Liver (tissue), 3 donors: ENCODE results near the gene NTM.

Experiments used
- ATF3 ChIP-seq: IDR thresholded peaks from 2 replicates; pipeline ENCODE4 v1.6.1; 2016; ENCODE audit warnings: antibody characterized with exemption
- CTCF ChIP-seq: fragments of 150-350 bp; IDR thresholded peaks from 2 replicates; pipeline ENCODE4 v1.5.1; 2017; ENCODE audit warnings: improper control_type of control experiment, low read depth, low read length; ENCODE audit not compliant: missing input control
- EGR1 ChIP-seq, 2 donors: IDR thresholded peaks; 2 replicates each; pipeline ENCODE4 v1.6.1; 2016 to 2018; ENCODE audit warnings: antibody characterized with exemption in 2 of 2, low read depth in 2 of 2
- GABPA ChIP-seq, 2 donors: IDR thresholded peaks in 1 of 2; conservative IDR thresholded peaks in 1 of 2; 2 replicates each; pipeline ENCODE4 v1.6.1; 2016; ENCODE audit warnings: antibody characterized with exemption in 2 of 2, mild to moderate bottlenecking in 1 of 2, moderate library complexity in 1 of 2
- JUND ChIP-seq, 2 donors: IDR thresholded peaks; 2 replicates each; pipeline ENCODE4 v1.6.1; 2016; ENCODE audit warnings: antibody characterized with exemption in 2 of 2
- MAX ChIP-seq: IDR thresholded peaks from 2 replicates; pipeline ENCODE4 v1.6.1; 2016; ENCODE audit warnings: antibody characterized with exemption
- NR2F2 ChIP-seq: IDR thresholded peaks from 2 replicates; pipeline ENCODE4 v1.6.1; 2016; ENCODE audit warnings: antibody characterized with exemption
- RAD21 ChIP-seq, 2 donors: IDR thresholded peaks; 2 replicates each; pipeline ENCODE4 v1.6.1; 2016; ENCODE audit warnings: antibody characterized with exemption in 2 of 2, mild to moderate bottlenecking in 2 of 2
- REST ChIP-seq: IDR thresholded peaks from 2 replicates; pipeline ENCODE4 v1.6.1; 2016; ENCODE audit warnings: antibody characterized with exemption, mild to moderate bottlenecking
- TAF1 ChIP-seq: conservative IDR thresholded peaks from 2 replicates; pipeline ENCODE4 v1.6.1; 2016; ENCODE audit warnings: antibody characterized with exemption, mild to moderate bottlenecking
- YY1 ChIP-seq: IDR thresholded peaks from 2 replicates; pipeline ENCODE4 v1.6.1; 2016; ENCODE audit warnings: antibody characterized with exemption, mild to moderate bottlenecking
- ZBTB33 ChIP-seq: IDR thresholded peaks from 2 replicates; pipeline ENCODE4 v1.6.1; 2016; ENCODE audit warnings: antibody characterized with exemption
- donor health status: healthy.
- donor health status: healthy.

- no peak for TF ChIP-seq CTCF
- TF ChIP-seq YY1 = no peak
- no peak for TF ChIP-seq MAX
- no peak for TF ChIP-seq GABPA (IDR thresholded peaks at IDR 0.05 in 1 of 2, conservative IDR thresholded peaks at IDR 0.05 in 1 of 2)
- TF ChIP-seq RAD21 (IDR thresholded peaks at IDR 0.05) = no peak
- TF ChIP-seq TAF1 = no peak
- no peak for TF ChIP-seq ZBTB33
- no peak for TF ChIP-seq NR2F2
- TF ChIP-seq REST = no peak
- TF ChIP-seq JUND (IDR thresholded peaks at IDR 0.05) = no peak
- TF ChIP-seq ATF3 = no peak
- TF ChIP-seq EGR1 (IDR thresholded peaks at IDR 0.05; ENCODE audit: low read depth in 2 of 2) = no peak
These were observed 426.1 kb downstream of the NTM start for GRCh38 chr11:131796541-131796940.
